Ovary (tissue), 3 donors: ENCODE results near the gene BCAR3.

ENCODE experiments used
- POLR2A ChIP-seq: fragments of 450-650 bp; IDR thresholded peaks from one replicate; pipeline ENCODE4 v1.6.1; 2017; ENCODE audit warnings: antibody characterized with exemption, mild to moderate bottlenecking, moderate library complexity
- TF ChIP-seq, protein P1 (sequence below), 3 donors: fragments of 450-650 bp in 2 of 3; fragments of 200-600 bp in 1 of 3; IDR thresholded peaks; one replicate each; pipeline versions ENCODE4 v1.5.1 to v1.8.0; 2016 to 2022; ENCODE audit warnings: antibody characterized with exemption in 3 of 3, mild to moderate bottlenecking in 1 of 3
- donor health status: DM: no; HTN: no; CAD: no.

DNA sequence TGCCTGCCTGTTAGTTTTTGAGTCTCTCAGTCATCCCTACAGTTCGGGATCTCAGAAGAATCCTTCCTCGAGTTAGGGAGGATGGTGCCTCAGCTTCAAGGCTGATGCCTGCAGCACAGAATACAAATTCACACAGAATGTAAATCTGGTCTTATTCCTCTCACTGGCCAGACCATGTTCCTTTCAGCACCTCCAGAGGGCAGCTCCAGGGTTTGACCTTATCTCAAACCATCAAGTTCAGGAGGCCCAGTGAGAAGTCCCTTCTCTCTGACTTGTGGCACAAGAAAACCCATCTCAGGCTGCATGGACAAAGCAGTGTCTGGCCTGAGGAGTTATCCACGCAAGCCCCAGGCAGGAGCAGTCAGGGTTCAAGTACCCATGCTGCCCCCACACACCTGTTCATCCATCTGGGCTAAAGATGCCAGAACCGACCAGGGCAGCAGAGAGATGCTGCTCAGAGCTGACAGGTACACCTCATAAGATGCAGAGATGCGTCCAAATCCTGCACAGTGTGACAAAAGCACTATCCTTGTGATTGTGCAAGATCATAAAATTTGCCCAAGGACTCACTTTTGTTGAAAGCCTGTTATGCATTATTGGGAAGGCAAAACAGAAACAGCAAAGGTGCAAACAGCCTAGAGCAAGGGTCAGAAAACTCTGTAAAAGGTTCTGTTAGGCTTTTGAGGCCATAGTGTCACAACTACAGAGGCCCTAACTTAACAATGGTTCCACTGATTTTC lies 49.8 kb downstream of the BCAR3 start:
- TF ChIP-seq, protein P1, sequence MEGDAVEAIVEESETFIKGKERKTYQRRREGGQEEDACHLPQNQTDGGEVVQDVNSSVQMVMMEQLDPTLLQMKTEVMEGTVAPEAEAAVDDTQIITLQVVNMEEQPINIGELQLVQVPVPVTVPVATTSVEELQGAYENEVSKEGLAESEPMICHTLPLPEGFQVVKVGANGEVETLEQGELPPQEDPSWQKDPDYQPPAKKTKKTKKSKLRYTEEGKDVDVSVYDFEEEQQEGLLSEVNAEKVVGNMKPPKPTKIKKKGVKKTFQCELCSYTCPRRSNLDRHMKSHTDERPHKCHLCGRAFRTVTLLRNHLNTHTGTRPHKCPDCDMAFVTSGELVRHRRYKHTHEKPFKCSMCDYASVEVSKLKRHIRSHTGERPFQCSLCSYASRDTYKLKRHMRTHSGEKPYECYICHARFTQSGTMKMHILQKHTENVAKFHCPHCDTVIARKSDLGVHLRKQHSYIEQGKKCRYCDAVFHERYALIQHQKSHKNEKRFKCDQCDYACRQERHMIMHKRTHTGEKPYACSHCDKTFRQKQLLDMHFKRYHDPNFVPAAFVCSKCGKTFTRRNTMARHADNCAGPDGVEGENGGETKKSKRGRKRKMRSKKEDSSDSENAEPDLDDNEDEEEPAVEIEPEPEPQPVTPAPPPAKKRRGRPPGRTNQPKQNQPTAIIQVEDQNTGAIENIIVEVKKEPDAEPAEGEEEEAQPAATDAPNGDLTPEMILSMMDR (IDR thresholded peaks at IDR 0.05) = no peak
- no peak for TF ChIP-seq POLR2A
